Loucy (cell line): Measurements from ENCODE around the gene IGLL1.

Experiments
- H2AFZ ChIP-seq: fragments of 200-600 bp; sonication (generic); 2 replicates; pipeline ENCODE4 v1.6.0; 2016; ENCODE audit warnings: antibody characterized with exemption, mild to moderate bottlenecking, low read length, moderate library complexity
- H3F3A ChIP-seq: fragments of 200-600 bp; 2 replicates; pipeline ENCODE4 v1.6.0; 2016; ENCODE audit warnings: antibody characterized with exemption, low read depth, mild to moderate bottlenecking
- H3K27me3 ChIP-seq: fragments of 200-600 bp; sonication (generic); 2 replicates; pipeline ENCODE4 v1.6.1; 2014; ENCODE audit warnings: low read length, mild to moderate bottlenecking; ENCODE audit not compliant: insufficient read depth, poor library complexity, severe bottlenecking
- H3K36me3 ChIP-seq: fragments of 200-600 bp; sonication (generic); 2 replicates; pipeline ENCODE4 v1.6.1; 2016; ENCODE audit warnings: low read length; ENCODE audit not compliant: insufficient read depth
- H3K4me1 ChIP-seq: fragments of 200-600 bp; sonication (generic); 2 replicates; pipeline ENCODE4 v1.5.1; 2014; ENCODE audit warnings: low read length, mild to moderate bottlenecking; ENCODE audit not compliant: insufficient read depth, poor library complexity, severe bottlenecking
- H3K4me2 ChIP-seq: fragments of 200-600 bp; sonication (generic); 2 replicates; pipeline ENCODE4 v1.6.0; 2014; ENCODE audit warnings: antibody characterized with exemption, low read length, low read depth, mild to moderate bottlenecking; ENCODE audit not compliant: poor library complexity, severe bottlenecking
- H3K4me3 ChIP-seq: fragments of 200-600 bp; sonication (generic); 2 replicates; pipeline ENCODE4 v1.5.1; 2014; ENCODE audit warnings: low read length, mild to moderate bottlenecking, mixed read lengths; ENCODE audit not compliant: poor library complexity, severe bottlenecking
- H3K79me2 ChIP-seq: fragments of 200-600 bp; sonication (generic); 2 replicates; pipeline ENCODE4 v1.6.1; 2014; ENCODE audit warnings: low read length; ENCODE audit not compliant: insufficient read depth
- H3K9ac ChIP-seq: fragments of 200-600 bp; sonication (generic); 2 replicates; pipeline ENCODE4 v1.6.0; 2014; ENCODE audit warnings: mild to moderate bottlenecking, low read depth, low read length, moderate library complexity; ENCODE audit not compliant: poor library complexity, severe bottlenecking
- H3K9me2 ChIP-seq: fragments of 200-600 bp; sonication (generic); replicated peaks from 2 replicates; pipeline ENCODE4 v1.6.1; 2016; ENCODE audit warnings: low read depth, low read length, mixed read lengths
- H3K9me3 ChIP-seq: fragments of 200-600 bp; sonication (generic); 2 replicates; pipeline ENCODE4 v1.6.1; 2014; ENCODE audit warnings: mild to moderate bottlenecking, antibody characterized with exemption, low read length, low read depth; ENCODE audit not compliant: insufficient read depth
- H4K20me1 ChIP-seq: fragments of 200-600 bp; sonication (generic); 2 replicates; pipeline ENCODE4 v1.6.0; 2014; ENCODE audit warnings: antibody characterized with exemption, low read length, mild to moderate bottlenecking; ENCODE audit not compliant: insufficient read depth, poor library complexity, severe bottlenecking
- CTCF ChIP-seq: fragments of 200-600 bp; sonication (generic); conservative IDR thresholded peaks from 2 replicates; pipeline ENCODE4 v1.5.1; 2014; ENCODE audit warnings: mild to moderate bottlenecking, antibody characterized with exemption, low read length
- EZH2phosphoT487 ChIP-seq: fragments of 200-600 bp; IDR thresholded peaks from 2 replicates; pipeline ENCODE4 v1.6.1; 2018; ENCODE audit warnings: antibody characterized with exemption, mild to moderate bottlenecking, moderate library complexity, borderline replicate concordance

IGLL1 gene

GRCh38 chr22:23531283-23531956 lies 48.7 kb downstream of the IGLL1 start:
- Histone ChIP-seq H3F3A (no peaks in the 10 kb centered on the region), H4K20me1 (no peaks in the 10 kb centered on the region), H3K9me3 (no peaks in the 10 kb centered on the region), H3K4me3 (no peak overlapping the region), H3K79me2 (no peaks in the 10 kb centered on the region), H3K27me3 (no peaks in the 10 kb centered on the region), H3K9me2 (no peaks in the 10 kb centered on the region), H3K4me1 (peaks cover 18% of the 10 kb centered on the region), H3K36me3 (no peaks in the 10 kb centered on the region), H3K9ac (no peak overlapping the region), H2AFZ (no peak overlapping the region), H3K4me2 (no peak overlapping the region)
- no peak for TF ChIP-seq CTCF
- TF ChIP-seq EZH2phosphoT487, result no peak

DNA sequence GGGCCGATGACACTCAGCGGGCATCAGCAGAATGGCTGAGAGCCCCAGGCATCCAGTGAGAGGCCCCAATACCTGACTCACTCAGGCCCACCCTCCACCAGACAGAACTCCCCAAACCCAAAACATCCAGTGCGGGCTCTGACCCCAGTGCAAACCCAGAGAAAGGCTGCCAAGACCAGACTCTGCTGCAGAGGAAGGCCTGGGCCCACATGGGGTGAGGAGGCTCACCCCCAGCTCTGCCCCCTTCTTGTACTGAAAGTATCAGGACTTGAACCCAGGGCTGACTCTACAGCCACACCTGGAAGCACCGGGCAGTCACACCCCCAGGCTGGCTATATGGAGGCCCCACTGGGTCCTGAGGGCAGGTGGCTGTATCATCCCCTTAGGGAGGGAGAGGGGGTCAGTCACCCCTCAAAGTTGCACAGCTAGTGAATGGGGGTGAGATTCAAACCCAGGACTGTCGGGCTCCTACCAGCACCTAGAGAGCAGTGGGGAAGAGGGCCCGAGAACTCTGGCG lies 49.3 kb downstream of the IGLL1 start:
- H3K4me1 ChIP-seq, result peaks cover 12% of the 10 kb centered on the region
- H4K20me1 ChIP-seq, result no peaks in the 10 kb centered on the region
- no peaks in the 10 kb centered on the region for H3K9me2 ChIP-seq
- no peaks in the 10 kb centered on the region for H3K36me3 ChIP-seq
- H3K27me3 ChIP-seq, result no peaks in the 10 kb centered on the region
- no peaks in the 10 kb centered on the region for H3F3A ChIP-seq
- no peak overlapping the region for H3K4me2 ChIP-seq
- no peak overlapping the region for H2AFZ ChIP-seq
- no peak overlapping the region for H3K9ac ChIP-seq
- H3K9me3 ChIP-seq, result no peaks in the 10 kb centered on the region
- TF ChIP-seq CTCF (no peak), EZH2phosphoT487 (no peak)
- H3K79me2 ChIP-seq, result no peaks in the 10 kb centered on the region
- no peak overlapping the region for H3K4me3 ChIP-seq

GRCh38 chr22:23530106-23530505 lies 50.0 kb downstream of the IGLL1 start:
- Histone ChIP-seq H3K4me3 (no peak overlapping the region), H3K27me3 (no peaks in the 10 kb centered on the region), H3K9me2 (no peaks in the 10 kb centered on the region), H3F3A (no peaks in the 10 kb centered on the region), H4K20me1 (no peaks in the 10 kb centered on the region), H3K9me3 (no peaks in the 10 kb centered on the region), H3K9ac (no peak overlapping the region), H3K4me2 (no peak overlapping the region), H3K4me1 (peaks cover 10% of the 10 kb centered on the region), H3K79me2 (no peaks in the 10 kb centered on the region), H3K36me3 (no peaks in the 10 kb centered on the region), H2AFZ (no peak overlapping the region)
- TF ChIP-seq EZH2phosphoT487, result no peak
